ENCODE results near the gene PCDHA9.

PCDHA9 gene

DNA sequence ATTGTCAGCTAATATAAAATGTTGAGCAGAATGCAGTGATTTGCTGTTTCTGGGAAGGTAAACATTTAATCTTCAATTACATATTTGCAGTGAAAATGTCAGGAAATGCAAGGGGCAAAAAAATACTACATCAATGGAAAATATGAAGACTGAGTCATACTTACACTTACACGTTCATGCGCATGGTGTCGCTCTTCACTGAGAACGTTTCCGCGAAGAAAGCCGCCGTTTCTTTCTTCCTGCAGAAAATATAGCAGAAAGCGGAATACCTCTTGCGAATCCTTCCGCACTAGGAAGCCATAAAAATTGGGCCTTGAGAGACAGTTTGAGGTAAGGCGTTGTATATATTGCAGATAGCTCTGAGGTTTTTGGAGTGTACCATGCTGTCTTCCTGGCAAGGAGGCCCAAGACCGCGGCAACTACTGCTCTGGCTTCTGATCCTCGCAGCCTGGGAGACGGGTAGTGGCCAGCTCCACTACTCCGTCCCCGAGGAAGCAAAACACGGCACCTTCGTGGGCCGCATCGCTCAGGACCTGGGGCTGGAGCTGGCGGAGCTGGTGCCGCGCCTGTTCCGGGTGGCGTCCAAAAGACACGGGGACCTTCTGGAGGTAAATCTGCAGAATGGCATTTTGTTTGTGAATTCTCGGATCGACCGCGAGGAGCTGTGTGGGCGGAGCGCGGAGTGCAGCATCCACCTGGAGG lies 33.9 kb downstream of the PCDHA9 start, which contains the start of gene PCDHA13:
PCDHA13 (plus strand) TSS at position 236 of the 702 bp plus-strand sequence; CDS start at position 381, 145 bp downstream.
- no peak for DNase-seq

DNA sequence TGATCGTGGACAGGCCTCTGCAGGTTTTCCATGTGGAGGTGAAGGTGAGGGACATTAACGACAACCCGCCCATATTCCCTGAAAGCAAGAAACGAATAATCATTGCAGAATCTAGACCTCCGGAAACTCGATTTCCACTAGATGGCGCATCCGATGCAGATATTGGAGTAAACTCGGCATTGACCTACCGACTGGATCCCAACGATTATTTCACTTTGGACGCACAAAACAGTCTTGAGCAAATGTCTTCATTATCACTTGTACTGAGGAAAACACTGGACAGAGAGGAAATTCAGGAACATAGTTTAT lies 34.4 kb downstream of the PCDHA9 start:
- no peak for DNase-seq

DNA sequence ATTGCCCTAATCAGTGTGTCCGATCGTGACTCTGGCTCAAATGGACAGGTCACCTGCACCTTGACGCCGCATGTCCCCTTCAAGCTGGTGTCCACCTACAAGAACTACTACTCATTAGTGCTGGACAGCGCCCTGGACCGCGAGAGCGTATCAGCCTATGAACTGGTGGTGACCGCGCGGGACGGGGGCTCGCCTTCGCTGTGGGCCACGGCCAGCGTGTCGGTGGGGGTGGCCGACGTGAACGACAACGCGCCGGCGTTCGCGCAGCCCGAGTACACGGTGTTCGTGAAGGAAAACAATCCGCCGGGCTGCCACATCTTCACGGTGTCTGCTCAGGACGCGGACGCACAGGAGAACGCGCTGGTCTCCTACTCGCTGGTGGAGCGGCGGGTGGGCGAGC lies 35.2 kb downstream of the PCDHA9 start:
- DNase-seq: no peak

DNA sequence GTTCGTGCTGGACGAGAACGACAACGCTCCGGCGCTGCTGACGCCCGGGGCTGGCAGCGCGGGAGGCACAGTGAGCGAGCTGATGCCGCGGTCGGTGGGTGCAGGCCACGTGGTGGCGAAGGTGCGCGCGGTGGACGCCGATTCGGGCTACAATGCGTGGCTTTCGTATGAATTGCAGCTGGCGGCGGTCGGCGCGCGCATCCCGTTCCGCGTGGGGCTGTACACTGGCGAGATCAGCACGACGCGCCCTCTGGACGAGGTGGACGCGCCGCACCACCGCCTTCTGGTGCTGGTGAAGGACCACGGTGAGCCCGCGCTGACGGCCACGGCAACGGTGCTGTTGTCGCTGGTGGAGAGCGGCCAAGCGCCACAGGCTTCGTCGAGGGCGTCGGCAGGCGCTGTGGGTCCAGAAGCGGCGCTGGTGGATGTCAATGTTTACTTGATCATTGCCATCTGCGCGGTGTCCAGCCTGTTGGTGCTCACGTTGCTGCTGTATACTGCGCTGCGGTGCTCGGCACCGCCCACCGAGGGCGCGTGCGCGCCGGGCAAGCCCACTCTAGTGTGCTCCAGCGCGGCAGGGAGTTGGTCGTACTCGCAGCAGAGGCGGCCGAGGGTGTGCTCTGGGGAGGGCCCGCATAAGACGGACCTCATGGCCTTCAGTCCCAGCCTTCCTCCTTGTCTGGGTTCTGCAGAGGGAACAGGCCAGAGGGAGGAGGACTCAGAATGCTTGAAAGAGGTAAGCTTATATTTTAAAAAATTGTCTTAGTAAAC lies 35.9 kb downstream of the PCDHA9 start:
- no peak for DNase-seq
